Measurements from ENCODE around the gene NACC1.

Gene NACC1

DNA sequence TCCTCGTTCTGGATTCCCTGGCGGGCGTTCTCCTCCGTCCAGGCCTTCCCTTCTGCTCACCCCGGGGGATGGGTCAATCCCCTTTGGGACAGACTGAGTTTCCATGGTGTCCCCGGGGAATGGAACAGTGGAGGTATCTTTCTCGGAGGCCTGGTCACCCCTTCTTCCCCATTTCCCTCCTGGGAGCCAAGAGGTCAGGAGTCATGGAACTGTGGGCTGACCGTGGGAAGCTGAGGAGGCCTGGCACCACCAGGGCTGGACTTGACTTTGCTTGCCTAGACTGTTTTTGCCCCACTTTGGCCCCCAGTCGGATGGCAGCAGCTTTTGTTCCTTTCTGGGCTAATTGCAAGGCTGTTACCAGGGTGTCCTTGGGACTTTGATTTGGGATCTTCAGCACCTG is 2.0 kb downstream of the NACC1 start:
- WGBS (ENCODE audit: extremely low coverage, insufficient coverage, low lambda C conversion rate) = no CpG with 5 or more reads among the region's 9 CpGs
- H3K4me1 ChIP-seq (ENCODE audit: control insufficient read depth, low read depth, low read length) = peaks cover 13% of the 10 kb centered on the region
- H3K4me3 ChIP-seq (ENCODE audit: low read length) = no peak overlapping the region
- H3K23ac ChIP-seq (ENCODE audit: low read length) = no peak overlapping the region
- H3K27ac ChIP-seq (ENCODE audit: low read depth, low read length) = no peak overlapping the region
- H3K36me3 ChIP-seq (ENCODE audit: control insufficient read depth, insufficient read depth, low read length) = peaks cover 5% of the 10 kb centered on the region
- no peak overlapping the region for H4K5ac ChIP-seq (ENCODE audit: low read length)
- H3K79me2 ChIP-seq (ENCODE audit: control insufficient read depth, insufficient read depth, low read length) = peaks cover 74% of the 10 kb centered on the region
- H3K9ac ChIP-seq (ENCODE audit: low read length) = peak overlapping the region; percentile 22
- no peaks in the 10 kb centered on the region for H3K27me3 ChIP-seq (ENCODE audit: insufficient read depth, low read length, poor library complexity)
- DNase-seq = no peak
- no peak overlapping the region for H3K4ac ChIP-seq (ENCODE audit: low read depth, low read length)
- H3K79me1 ChIP-seq (ENCODE audit: low read length) = peaks cover 29% of the 10 kb centered on the region
- no peak overlapping the region for H3K4me2 ChIP-seq (ENCODE audit: low read length)
- no peak overlapping the region for H2BK15ac ChIP-seq (replicated peaks; ENCODE audit: low read depth)
- no peak overlapping the region for H2AK5ac ChIP-seq (ENCODE audit: low read length)
- peak overlapping the region; percentile 83 for H3K56ac ChIP-seq (ENCODE audit: low read length)
- no peak overlapping the region for H3K18ac ChIP-seq (ENCODE audit: low read length)
- H2BK5ac ChIP-seq (ENCODE audit: low read length) = no peak overlapping the region
- H2BK120ac ChIP-seq (ENCODE audit: low read depth, low read length) = no peak overlapping the region
- H4K8ac ChIP-seq (ENCODE audit: low read depth, low read length) = no peak overlapping the region

DNA sequence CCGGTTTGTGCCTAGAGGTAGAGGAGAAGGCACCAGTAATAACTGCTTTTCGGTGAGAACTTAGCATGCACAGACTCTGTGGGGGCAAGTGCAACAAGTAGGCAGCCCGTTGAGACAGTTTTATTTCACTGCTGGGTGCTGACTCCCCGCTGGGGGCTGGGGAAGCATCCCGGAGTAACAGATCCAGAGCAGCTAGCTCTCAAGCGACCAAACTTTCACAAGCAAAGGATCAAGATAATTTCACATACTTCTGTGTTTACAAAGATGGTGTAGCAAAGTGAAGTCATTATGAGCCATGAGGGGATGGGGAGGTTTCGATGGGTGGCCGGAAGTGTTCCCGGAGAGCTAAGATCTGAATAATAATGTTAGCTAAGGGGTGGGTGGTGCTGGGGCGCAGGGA is 2.8 kb downstream of the NACC1 start:
- Histone ChIP-seq H2BK15ac (replicated peaks; ENCODE audit: low read depth) (no peak overlapping the region), H3K27ac (ENCODE audit: low read depth, low read length) (no peak overlapping the region), H3K27me3 (ENCODE audit: insufficient read depth, low read length, poor library complexity) (no peaks in the 10 kb centered on the region), H3K4me1 (ENCODE audit: control insufficient read depth, low read depth, low read length) (peaks cover 13% of the 10 kb centered on the region), H2AK5ac (ENCODE audit: low read length) (no peak overlapping the region), H3K23ac (ENCODE audit: low read length) (no peak overlapping the region), H3K4me3 (ENCODE audit: low read length) (no peak overlapping the region), H3K79me1 (ENCODE audit: low read length) (peaks cover 25% of the 10 kb centered on the region), H4K8ac (ENCODE audit: low read depth, low read length) (no peak overlapping the region), H3K4me2 (ENCODE audit: low read length) (peak overlapping the region; percentile 6), H3K79me2 (ENCODE audit: control insufficient read depth, insufficient read depth, low read length) (peaks cover 68% of the 10 kb centered on the region), H2BK5ac (ENCODE audit: low read length) (no peak overlapping the region), H3K56ac (ENCODE audit: low read length) (no peak overlapping the region), H3K4ac (ENCODE audit: low read depth, low read length) (no peak overlapping the region), H3K9ac (ENCODE audit: low read length) (peak overlapping the region; percentile 22), H4K5ac (ENCODE audit: low read length) (no peak overlapping the region), H3K36me3 (ENCODE audit: control insufficient read depth, insufficient read depth, low read length) (peaks cover 3% of the 10 kb centered on the region), H2BK120ac (ENCODE audit: low read depth, low read length) (no peak overlapping the region), H3K18ac (ENCODE audit: low read length) (no peak overlapping the region)
- DNase-seq = no peak
- no CpG with 5 or more reads among the region's 10 CpGs for WGBS (ENCODE audit: extremely low coverage, insufficient coverage, low lambda C conversion rate)

DNA sequence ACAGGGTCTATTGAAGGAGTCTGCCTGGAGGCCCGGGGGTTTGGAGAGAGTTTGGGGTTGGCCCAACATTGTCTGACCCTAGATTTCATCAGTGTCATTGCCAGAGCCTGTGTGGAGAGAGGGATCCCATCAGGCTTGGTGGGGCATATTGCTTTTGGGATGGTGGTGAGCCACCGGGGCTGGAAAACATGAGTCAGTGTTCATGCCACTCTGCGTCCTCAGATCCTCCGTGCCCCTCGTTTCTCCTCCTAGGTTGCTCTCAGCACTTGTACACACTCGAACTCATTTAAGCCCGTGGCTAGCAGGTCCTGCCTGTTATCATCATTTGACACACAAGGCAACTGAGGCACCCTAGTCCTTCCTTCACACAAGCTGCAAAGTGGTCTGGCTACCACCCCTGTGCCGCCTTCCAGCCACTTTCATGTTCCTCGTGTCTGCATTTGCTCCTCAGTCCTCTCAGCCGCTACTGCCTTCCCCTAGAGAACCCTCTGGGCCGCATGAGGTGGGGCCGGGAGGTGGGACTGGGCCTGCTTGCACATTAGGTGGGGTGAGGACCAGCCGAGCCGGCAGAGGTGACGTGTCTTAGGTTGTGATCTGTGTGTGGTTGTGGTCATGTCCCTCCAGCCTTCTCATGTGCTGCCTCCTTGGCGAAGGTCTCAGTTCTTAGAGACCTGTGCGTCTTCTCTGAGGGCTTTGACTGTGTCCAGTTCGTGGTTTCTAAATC is 3.6 kb downstream of the NACC1 start:
- Histone ChIP-seq H3K23ac (ENCODE audit: low read length) (peak overlapping the region; percentile 45), H2AK5ac (ENCODE audit: low read length) (no peak overlapping the region), H3K27ac (ENCODE audit: low read depth, low read length) (no peak overlapping the region), H2BK15ac (replicated peaks; ENCODE audit: low read depth) (no peak overlapping the region), H3K18ac (ENCODE audit: low read length) (no peak overlapping the region), H3K56ac (ENCODE audit: low read length) (peak overlapping the region; percentile 49), H3K4me2 (ENCODE audit: low read length) (no peak overlapping the region), H3K79me1 (ENCODE audit: low read length) (peaks cover 30% of the 10 kb centered on the region), H3K36me3 (ENCODE audit: control insufficient read depth, insufficient read depth, low read length) (peaks cover 3% of the 10 kb centered on the region), H3K4ac (ENCODE audit: low read depth, low read length) (no peak overlapping the region), H3K4me3 (ENCODE audit: low read length) (no peak overlapping the region), H3K9ac (ENCODE audit: low read length) (no peak overlapping the region), H4K5ac (ENCODE audit: low read length) (no peak overlapping the region), H4K8ac (ENCODE audit: low read depth, low read length) (no peak overlapping the region), H2BK5ac (ENCODE audit: low read length) (no peak overlapping the region), H2BK120ac (ENCODE audit: low read depth, low read length) (no peak overlapping the region), H3K4me1 (ENCODE audit: control insufficient read depth, low read depth, low read length) (peaks cover 13% of the 10 kb centered on the region), H3K79me2 (ENCODE audit: control insufficient read depth, insufficient read depth, low read length) (peaks cover 72% of the 10 kb centered on the region), H3K27me3 (ENCODE audit: insufficient read depth, low read length, poor library complexity) (no peaks in the 10 kb centered on the region)
- WGBS (ENCODE audit: extremely low coverage, insufficient coverage, low lambda C conversion rate) = no CpG with 5 or more reads among the region's 18 CpGs
- no peak for DNase-seq

DNA sequence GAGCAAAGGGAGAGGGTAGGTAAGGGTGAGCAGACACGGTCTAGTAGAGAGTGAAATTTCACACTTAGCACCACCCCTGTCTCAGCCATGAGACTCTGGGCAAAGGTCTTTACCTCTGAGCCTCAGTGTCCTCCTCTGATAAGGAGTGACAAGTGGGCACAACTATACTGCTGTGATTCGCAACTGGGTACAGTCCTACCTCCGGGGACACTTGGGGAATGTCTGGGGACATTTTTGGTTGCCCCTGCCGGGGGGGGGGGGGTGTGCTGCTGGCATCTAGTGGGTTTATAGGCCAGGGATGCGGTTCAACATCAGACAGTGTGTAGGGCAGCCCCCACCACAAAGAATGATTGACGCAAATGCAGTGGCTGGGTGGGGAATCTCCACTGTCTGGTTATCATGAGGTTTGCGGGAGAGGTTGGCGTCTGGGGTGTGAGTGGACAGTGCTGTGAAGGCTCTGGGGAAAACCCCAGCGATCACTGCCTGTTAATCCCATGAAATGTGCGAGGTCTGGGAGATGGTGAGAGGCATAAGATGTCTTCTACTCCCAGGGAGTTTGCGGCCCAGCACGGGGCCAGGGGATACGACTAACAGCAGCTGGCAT is 4.3 kb downstream of the NACC1 start:
- no CpG with 5 or more reads among the region's 13 CpGs for WGBS (ENCODE audit: extremely low coverage, insufficient coverage, low lambda C conversion rate)
- Histone ChIP-seq H3K36me3 (ENCODE audit: control insufficient read depth, insufficient read depth, low read length) (peaks cover 3% of the 10 kb centered on the region), H3K4me2 (ENCODE audit: low read length) (no peak overlapping the region), H3K9ac (ENCODE audit: low read length) (no peak overlapping the region), H3K4me1 (ENCODE audit: control insufficient read depth, low read depth, low read length) (peaks cover 13% of the 10 kb centered on the region), H2BK5ac (ENCODE audit: low read length) (no peak overlapping the region), H2BK15ac (replicated peaks; ENCODE audit: low read depth) (no peak overlapping the region), H4K5ac (ENCODE audit: low read length) (no peak overlapping the region), H4K8ac (ENCODE audit: low read depth, low read length) (no peak overlapping the region), H3K56ac (ENCODE audit: low read length) (no peak overlapping the region), H3K27me3 (ENCODE audit: insufficient read depth, low read length, poor library complexity) (no peaks in the 10 kb centered on the region), H3K23ac (ENCODE audit: low read length) (no peak overlapping the region), H3K18ac (ENCODE audit: low read length) (no peak overlapping the region), H3K4me3 (ENCODE audit: low read length) (no peak overlapping the region), H3K4ac (ENCODE audit: low read depth, low read length) (no peak overlapping the region), H3K79me2 (ENCODE audit: control insufficient read depth, insufficient read depth, low read length) (peaks cover 76% of the 10 kb centered on the region), H2BK120ac (ENCODE audit: low read depth, low read length) (no peak overlapping the region), H3K27ac (ENCODE audit: low read depth, low read length) (no peak overlapping the region), H3K79me1 (ENCODE audit: low read length) (peaks cover 31% of the 10 kb centered on the region), H2AK5ac (ENCODE audit: low read length) (no peak overlapping the region)
- DNase-seq = no peak

DNA sequence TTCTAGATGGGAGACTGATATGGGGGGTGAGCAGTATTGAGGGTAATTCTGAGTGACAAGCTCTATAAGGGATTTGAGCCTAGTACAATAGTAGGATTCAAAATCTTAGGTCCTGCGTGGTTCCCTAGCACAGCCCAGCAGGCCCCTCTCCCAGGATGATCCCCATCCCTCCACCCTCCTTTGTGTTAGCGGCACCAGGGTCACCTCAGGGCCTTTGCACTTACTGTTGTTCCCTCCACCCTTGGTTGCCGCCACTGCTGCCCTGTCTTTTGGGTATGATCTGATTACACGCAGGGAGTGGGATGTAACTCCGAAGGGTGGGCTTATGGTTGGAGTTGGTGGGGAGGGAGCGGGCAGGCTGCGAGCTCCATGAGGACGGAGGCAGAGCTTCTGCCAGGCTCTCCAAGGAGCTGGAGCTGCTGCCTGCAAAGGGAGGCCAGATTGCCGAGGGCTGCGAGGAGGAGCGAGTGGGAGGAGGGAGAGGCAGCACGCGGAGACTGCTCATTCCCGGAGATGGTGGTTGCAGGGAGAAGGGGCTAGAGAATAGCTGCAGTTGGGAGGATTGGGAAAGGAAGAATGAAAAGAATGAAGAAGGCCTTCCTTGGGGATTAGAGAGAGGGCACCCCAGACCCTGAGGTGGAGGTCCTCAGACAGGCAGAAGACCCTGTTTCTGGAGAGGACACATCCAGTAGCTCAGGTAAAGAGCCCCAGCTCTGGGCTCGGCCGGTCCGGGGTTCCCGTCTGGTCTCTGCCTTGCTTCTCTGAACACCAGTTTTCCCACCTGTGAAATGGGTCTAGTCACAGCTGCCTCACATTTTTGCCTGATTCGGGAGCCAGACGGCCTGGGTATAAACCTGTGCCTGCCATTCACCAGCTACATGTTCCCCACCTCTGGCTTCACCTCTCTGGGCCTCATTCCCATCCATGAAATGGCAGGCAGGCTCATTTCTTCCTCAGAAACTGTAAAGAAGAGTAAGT is 5.2 kb downstream of the NACC1 start:
- no peak overlapping the region for H3K56ac ChIP-seq (ENCODE audit: low read length)
- peaks cover 13% of the 10 kb centered on the region for H3K4me1 ChIP-seq (ENCODE audit: control insufficient read depth, low read depth, low read length)
- no peak overlapping the region for H3K9ac ChIP-seq (ENCODE audit: low read length)
- WGBS (ENCODE audit: extremely low coverage, insufficient coverage, low lambda C conversion rate) = no CpG with 5 or more reads among the region's 20 CpGs
- no peaks in the 10 kb centered on the region for H3K27me3 ChIP-seq (ENCODE audit: insufficient read depth, low read length, poor library complexity)
- H4K8ac ChIP-seq (ENCODE audit: low read depth, low read length) = no peak overlapping the region
- H3K36me3 ChIP-seq (ENCODE audit: control insufficient read depth, insufficient read depth, low read length) = peaks cover 3% of the 10 kb centered on the region
- H3K27ac ChIP-seq (ENCODE audit: low read depth, low read length) = no peak overlapping the region
- peaks cover 33% of the 10 kb centered on the region for H3K79me1 ChIP-seq (ENCODE audit: low read length)
- no peak overlapping the region for H2AK5ac ChIP-seq (ENCODE audit: low read length)
- no peak overlapping the region for H2BK5ac ChIP-seq (ENCODE audit: low read length)
- DNase-seq = no peak
- no peak overlapping the region for H3K23ac ChIP-seq (ENCODE audit: low read length)
- H3K4me3 ChIP-seq (ENCODE audit: low read length) = no peak overlapping the region
- H2BK120ac ChIP-seq (ENCODE audit: low read depth, low read length) = no peak overlapping the region
- no peak overlapping the region for H2BK15ac ChIP-seq (replicated peaks; ENCODE audit: low read depth)
- H3K4me2 ChIP-seq (ENCODE audit: low read length) = no peak overlapping the region
- H3K4ac ChIP-seq (ENCODE audit: low read depth, low read length) = no peak overlapping the region
- H4K5ac ChIP-seq (ENCODE audit: low read length) = no peak overlapping the region
- H3K79me2 ChIP-seq (ENCODE audit: control insufficient read depth, insufficient read depth, low read length) = peaks cover 83% of the 10 kb centered on the region
- no peak overlapping the region for H3K18ac ChIP-seq (ENCODE audit: low read length)

Measured in mesendoderm (in vitro differentiated cells).